HEK293 (cell line): ENCODE measurements around the gene FILIP1L.

ENCODE experiments used
- BCL11B ChIP-seq: fragments of 450-650 bp; formaldehyde crosslinking; IDR thresholded peaks from 2 replicates; pipeline ENCODE4 v1.5.1; 2016; ENCODE audit warnings: low read depth, missing biosample characterization, missing genetic modification characterization
- MYNN ChIP-seq: fragments of 450-650 bp; formaldehyde crosslinking; IDR thresholded peaks from 2 replicates; pipeline ENCODE4 v1.5.1; 2016; ENCODE audit warnings: missing biosample characterization, missing genetic modification characterization, borderline replicate concordance
- SP7 ChIP-seq: fragments of 450-650 bp; formaldehyde crosslinking; IDR thresholded peaks from 2 replicates; pipeline ENCODE4 v1.5.1; 2016; ENCODE audit warnings: missing biosample characterization, missing genetic modification characterization
- ZBTB7A ChIP-seq: fragments of 450-650 bp; formaldehyde crosslinking; IDR thresholded peaks from 2 replicates; pipeline ENCODE4 v1.5.1; 2016; ENCODE audit warnings: low read depth, missing biosample characterization, missing genetic modification characterization
- ZFP69B ChIP-seq: fragments of 450-650 bp; formaldehyde crosslinking; IDR thresholded peaks from 2 replicates; pipeline ENCODE4 v1.5.1; 2016; ENCODE audit warnings: missing biosample characterization, missing genetic modification characterization
- ZNF157 ChIP-seq: fragments of 450-650 bp; formaldehyde crosslinking; IDR thresholded peaks from 2 replicates; pipeline ENCODE4 v1.5.1; 2016; ENCODE audit warnings: missing biosample characterization, missing genetic modification characterization
- ZNF354C ChIP-seq: fragments of 450-650 bp; formaldehyde crosslinking; IDR thresholded peaks from 2 replicates; pipeline ENCODE4 v1.5.1; 2016; ENCODE audit warnings: missing biosample characterization, missing genetic modification characterization, low read depth, borderline replicate concordance
- ZNF366 ChIP-seq: fragments of 450-650 bp; formaldehyde crosslinking; conservative IDR thresholded peaks from 2 replicates; pipeline ENCODE4 v1.5.1; 2016; ENCODE audit warnings: missing biosample characterization, missing genetic modification characterization
- ZNF416 ChIP-seq: fragments of 450-650 bp; formaldehyde crosslinking; IDR thresholded peaks from 2 replicates; pipeline ENCODE4 v1.5.1; 2016; ENCODE audit warnings: missing biosample characterization, missing genetic modification characterization
- ZNF701 ChIP-seq: fragments of 450-650 bp; formaldehyde crosslinking; IDR thresholded peaks from 2 replicates; pipeline ENCODE4 v1.5.1; 2016; ENCODE audit warnings: missing biosample characterization, missing genetic modification characterization
- ZNF768 ChIP-seq: fragments of 450-650 bp; formaldehyde crosslinking; IDR thresholded peaks from 2 replicates; pipeline ENCODE4 v1.5.1; 2018; ENCODE audit warnings: missing biosample characterization, mild to moderate bottlenecking, missing genetic modification characterization
- ZNF776 ChIP-seq: fragments of 450-650 bp; formaldehyde crosslinking; IDR thresholded peaks from 2 replicates; pipeline ENCODE4 v1.5.0; 2017; ENCODE audit warnings: missing biosample characterization, missing genetic modification characterization, borderline replicate concordance
- TF ChIP-seq, protein P1 (sequence below): fragments of 450-650 bp; formaldehyde crosslinking; IDR thresholded peaks from 2 replicates; pipeline ENCODE4 v1.5.1; 2016; ENCODE audit warnings: missing biosample characterization, missing genetic modification characterization, borderline replicate concordance
- TF ChIP-seq, protein P2 (sequence below): fragments of 450-650 bp; formaldehyde crosslinking; IDR thresholded peaks from 2 replicates; pipeline ENCODE4 v1.5.1; 2017; ENCODE audit warnings: missing biosample characterization, missing genetic modification characterization
- TF ChIP-seq, protein P3 (sequence below): fragments of 450-650 bp; formaldehyde crosslinking; conservative IDR thresholded peaks from 2 replicates; pipeline ENCODE4 v1.5.1; 2016; ENCODE audit warnings: low read depth, missing biosample characterization, missing genetic modification characterization
- TF ChIP-seq, protein P4 (sequence below): fragments of 450-650 bp; formaldehyde crosslinking; IDR thresholded peaks from 2 replicates; pipeline ENCODE4 v1.5.1; 2016; ENCODE audit warnings: missing biosample characterization, missing genetic modification characterization
- TF ChIP-seq, protein P5 (sequence below): fragments of 450-650 bp; formaldehyde crosslinking; IDR thresholded peaks from 2 replicates; pipeline ENCODE4 v1.5.1; 2016; ENCODE audit warnings: missing biosample characterization, missing genetic modification characterization
- TF ChIP-seq, protein P6 (sequence below): fragments of 450-650 bp; formaldehyde crosslinking; IDR thresholded peaks from 2 replicates; pipeline ENCODE4 v1.5.1; 2016; ENCODE audit warnings: missing biosample characterization, missing genetic modification characterization, low read depth

FILIP1L gene

DNA sequence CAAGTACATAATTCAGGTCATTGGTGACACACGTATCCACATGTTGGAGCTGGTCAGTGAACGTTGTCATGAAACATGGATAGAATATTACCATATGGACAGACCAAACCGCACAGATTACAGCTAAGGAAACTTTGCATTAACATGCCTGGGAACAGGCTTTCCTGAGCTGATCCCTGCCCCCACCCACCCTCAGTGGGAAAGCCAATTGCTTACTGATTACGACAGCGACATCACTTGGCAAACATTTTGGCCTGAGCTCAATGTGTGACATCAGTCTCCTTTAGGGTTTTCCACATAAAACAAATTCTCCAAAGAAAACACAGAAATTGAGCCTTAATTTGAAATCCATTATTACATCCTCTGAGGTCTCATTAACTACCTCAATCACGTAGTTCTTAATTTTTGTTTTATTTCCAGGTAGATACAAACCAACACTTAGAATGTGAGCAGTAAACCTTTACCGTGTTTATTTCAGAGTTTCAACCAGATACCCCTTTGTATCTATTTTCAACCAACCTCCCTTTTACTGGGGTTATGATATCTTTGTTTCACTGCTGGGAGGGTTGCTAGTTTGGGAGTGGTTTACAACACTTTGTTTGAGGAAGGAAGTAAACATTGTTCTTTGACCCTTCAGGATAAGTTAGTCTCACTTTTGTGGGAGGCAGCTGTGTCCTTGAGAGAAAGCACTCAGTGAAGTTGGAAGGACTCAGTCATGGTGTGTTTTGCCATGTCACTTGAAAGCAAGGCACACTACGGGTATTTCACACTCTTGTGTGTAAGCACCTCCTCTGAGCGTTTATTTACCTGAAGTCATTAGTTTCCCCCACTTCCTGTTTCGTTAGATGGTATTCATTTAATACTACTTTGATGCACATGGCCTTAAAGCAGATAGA, 193.6 kb downstream of the FILIP1L start (continued):
- peak; percentile 92 for TF ChIP-seq ZNF366 (tag by site-specific recombination)
- TF ChIP-seq, protein P1, sequence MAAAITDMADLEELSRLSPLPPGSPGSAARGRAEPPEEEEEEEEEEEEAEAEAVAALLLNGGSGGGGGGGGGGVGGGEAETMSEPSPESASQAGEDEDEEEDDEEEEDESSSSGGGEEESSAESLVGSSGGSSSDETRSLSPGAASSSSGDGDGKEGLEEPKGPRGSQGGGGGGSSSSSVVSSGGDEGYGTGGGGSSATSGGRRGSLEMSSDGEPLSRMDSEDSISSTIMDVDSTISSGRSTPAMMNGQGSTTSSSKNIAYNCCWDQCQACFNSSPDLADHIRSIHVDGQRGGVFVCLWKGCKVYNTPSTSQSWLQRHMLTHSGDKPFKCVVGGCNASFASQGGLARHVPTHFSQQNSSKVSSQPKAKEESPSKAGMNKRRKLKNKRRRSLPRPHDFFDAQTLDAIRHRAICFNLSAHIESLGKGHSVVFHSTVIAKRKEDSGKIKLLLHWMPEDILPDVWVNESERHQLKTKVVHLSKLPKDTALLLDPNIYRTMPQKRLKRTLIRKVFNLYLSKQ (tag by site-specific recombination), result no peak
- TF ChIP-seq, protein P2, sequence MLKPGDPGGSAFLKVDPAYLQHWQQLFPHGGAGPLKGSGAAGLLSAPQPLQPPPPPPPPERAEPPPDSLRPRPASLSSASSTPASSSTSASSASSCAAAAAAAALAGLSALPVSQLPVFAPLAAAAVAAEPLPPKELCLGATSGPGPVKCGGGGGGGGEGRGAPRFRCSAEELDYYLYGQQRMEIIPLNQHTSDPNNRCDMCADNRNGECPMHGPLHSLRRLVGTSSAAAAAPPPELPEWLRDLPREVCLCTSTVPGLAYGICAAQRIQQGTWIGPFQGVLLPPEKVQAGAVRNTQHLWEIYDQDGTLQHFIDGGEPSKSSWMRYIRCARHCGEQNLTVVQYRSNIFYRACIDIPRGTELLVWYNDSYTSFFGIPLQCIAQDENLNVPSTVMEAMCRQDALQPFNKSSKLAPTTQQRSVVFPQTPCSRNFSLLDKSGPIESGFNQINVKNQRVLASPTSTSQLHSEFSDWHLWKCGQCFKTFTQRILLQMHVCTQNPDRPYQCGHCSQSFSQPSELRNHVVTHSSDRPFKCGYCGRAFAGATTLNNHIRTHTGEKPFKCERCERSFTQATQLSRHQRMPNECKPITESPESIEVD (tag by site-specific recombination), result peak; percentile 81
- TF ChIP-seq SP7, result peak; percentile 59
- no peak for TF ChIP-seq ZNF701
- TF ChIP-seq ZNF157 (tag by site-specific recombination), result no peak
- TF ChIP-seq, protein P3, sequence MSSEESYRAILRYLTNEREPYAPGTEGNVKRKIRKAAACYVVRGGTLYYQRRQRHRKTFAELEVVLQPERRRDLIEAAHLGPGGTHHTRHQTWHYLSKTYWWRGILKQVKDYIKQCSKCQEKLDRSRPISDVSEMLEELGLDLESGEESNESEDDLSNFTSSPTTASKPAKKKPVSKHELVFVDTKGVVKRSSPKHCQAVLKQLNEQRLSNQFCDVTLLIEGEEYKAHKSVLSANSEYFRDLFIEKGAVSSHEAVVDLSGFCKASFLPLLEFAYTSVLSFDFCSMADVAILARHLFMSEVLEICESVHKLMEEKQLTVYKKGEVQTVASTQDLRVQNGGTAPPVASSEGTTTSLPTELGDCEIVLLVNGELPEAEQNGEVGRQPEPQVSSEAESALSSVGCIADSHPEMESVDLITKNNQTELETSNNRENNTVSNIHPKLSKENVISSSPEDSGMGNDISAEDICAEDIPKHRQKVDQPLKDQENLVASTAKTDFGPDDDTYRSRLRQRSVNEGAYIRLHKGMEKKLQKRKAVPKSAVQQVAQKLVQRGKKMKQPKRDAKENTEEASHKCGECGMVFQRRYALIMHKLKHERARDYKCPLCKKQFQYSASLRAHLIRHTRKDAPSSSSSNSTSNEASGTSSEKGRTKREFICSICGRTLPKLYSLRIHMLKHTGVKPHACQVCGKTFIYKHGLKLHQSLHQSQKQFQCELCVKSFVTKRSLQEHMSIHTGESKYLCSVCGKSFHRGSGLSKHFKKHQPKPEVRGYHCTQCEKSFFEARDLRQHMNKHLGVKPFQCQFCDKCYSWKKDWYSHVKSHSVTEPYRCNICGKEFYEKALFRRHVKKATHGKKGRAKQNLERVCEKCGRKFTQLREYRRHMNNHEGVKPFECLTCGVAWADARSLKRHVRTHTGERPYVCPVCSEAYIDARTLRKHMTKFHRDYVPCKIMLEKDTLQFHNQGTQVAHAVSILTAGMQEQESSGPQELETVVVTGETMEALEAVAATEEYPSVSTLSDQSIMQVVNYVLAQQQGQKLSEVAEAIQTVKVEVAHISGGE (tag by site-specific recombination), result no peak
- TF ChIP-seq, protein P4, sequence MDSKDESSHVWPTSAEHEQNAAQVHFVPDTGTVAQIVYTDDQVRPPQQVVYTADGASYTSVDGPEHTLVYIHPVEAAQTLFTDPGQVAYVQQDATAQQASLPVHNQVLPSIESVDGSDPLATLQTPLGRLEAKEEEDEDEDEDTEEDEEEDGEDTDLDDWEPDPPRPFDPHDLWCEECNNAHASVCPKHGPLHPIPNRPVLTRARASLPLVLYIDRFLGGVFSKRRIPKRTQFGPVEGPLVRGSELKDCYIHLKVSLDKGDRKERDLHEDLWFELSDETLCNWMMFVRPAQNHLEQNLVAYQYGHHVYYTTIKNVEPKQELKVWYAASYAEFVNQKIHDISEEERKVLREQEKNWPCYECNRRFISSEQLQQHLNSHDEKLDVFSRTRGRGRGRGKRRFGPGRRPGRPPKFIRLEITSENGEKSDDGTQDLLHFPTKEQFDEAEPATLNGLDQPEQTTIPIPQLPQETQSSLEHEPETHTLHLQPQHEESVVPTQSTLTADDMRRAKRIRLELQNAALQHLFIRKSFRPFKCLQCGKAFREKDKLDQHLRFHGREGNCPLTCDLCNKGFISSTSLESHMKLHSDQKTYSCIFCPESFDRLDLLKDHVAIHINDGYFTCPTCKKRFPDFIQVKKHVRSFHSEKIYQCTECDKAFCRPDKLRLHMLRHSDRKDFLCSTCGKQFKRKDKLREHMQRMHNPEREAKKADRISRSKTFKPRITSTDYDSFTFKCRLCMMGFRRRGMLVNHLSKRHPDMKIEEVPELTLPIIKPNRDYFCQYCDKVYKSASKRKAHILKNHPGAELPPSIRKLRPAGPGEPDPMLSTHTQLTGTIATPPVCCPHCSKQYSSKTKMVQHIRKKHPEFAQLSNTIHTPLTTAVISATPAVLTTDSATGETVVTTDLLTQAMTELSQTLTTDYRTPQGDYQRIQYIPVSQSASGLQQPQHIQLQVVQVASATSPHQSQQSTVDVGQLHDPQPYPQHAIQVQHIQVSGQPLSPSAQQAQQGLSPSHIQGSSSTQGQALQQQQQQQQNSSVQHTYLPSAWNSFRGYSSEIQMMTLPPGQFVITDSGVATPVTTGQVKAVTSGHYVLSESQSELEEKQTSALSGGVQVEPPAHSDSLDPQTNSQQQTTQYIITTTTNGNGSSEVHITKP, result peak; percentile 90
- TF ChIP-seq BCL11B (tag by site-specific recombination), result no peak
- TF ChIP-seq ZNF768 (tag by site-specific recombination), result no peak
- no peak for TF ChIP-seq ZNF776 (tag by site-specific recombination)
- no peak for TF ChIP-seq ZBTB7A (tag by site-specific recombination)
- TF ChIP-seq, protein P5, sequence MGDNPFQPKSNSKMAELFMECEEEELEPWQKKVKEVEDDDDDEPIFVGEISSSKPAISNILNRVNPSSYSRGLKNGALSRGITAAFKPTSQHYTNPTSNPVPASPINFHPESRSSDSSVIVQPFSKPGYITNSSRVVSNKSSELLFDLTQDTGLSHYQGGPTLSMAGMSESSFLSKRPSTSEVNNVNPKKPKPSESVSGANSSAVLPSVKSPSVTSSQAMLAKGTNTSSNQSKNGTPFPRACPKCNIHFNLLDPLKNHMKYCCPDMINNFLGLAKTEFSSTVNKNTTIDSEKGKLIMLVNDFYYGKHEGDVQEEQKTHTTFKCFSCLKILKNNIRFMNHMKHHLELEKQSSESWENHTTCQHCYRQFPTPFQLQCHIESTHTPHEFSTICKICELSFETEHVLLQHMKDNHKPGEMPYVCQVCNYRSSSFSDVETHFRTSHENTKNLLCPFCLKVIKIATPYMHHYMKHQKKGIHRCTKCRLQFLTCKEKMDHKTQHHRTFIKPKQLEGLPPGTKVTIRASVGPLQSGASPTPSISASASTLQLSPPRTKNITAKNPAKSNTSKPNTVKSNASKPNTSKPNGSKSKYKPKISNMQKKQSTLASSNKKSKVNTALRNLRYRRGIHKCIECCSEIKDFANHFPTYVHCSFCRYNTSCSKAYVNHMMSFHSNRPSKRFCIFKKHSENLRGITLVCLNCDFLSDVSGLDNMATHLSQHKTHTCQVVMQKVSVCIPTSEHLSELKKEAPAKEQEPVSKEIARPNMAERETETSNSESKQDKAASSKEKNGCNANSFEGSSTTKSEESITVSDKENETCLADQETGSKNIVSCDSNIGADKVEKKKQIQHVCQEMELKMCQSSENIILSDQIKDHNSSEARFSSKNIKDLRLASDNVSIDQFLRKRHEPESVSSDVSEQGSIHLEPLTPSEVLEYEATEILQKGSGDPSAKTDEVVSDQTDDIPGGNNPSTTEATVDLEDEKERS (tag by site-specific recombination), result no peak
- TF ChIP-seq ZNF416 (tag by site-specific recombination), result no peak
- TF ChIP-seq ZNF354C (tag by site-specific recombination), result no peak
- TF ChIP-seq, protein P6, sequence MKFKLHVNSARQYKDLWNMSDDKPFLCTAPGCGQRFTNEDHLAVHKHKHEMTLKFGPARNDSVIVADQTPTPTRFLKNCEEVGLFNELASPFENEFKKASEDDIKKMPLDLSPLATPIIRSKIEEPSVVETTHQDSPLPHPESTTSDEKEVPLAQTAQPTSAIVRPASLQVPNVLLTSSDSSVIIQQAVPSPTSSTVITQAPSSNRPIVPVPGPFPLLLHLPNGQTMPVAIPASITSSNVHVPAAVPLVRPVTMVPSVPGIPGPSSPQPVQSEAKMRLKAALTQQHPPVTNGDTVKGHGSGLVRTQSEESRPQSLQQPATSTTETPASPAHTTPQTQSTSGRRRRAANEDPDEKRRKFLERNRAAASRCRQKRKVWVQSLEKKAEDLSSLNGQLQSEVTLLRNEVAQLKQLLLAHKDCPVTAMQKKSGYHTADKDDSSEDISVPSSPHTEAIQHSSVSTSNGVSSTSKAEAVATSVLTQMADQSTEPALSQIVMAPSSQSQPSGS (tag by site-specific recombination), result no peak; the same call in 1 of the 2 replicates
- no peak for TF ChIP-seq MYNN (tag by site-specific recombination)
- TF ChIP-seq ZFP69B (tag by site-specific recombination), result no peak
